ENCODE results near the gene GSTA4.

GRCh38 chr6:52999456-52999855 lies 4.4 kb upstream of the GSTA4 start:
- TF ChIP-seq POLR2A (IDR thresholded peaks at IDR 0.05; ENCODE audit: low read length) (no peak), GATA1 (IDR thresholded peaks at IDR 0.05; ENCODE audit: low read depth, low read length) (no peak)

Data from erythroblast (primary cell).